HuH-7.5 (cell line): ENCODE data around the gene SMYD3.
A peak's percentile ranks its signal among the peaks of the same experiment; 100 is the strongest.

ENCODE experiments used
- DNase-seq: peaks from one replicate; pipeline ENCODE4 v3.0.0; 2011; ENCODE audit warnings: low spot score

SMYD3 gene

GRCh38 chr1:246146804-246147523 lies 360.1 kb downstream of the SMYD3 start:
- no peak for DNase-seq

- no peak for DNase-seq
These were observed 361.2 kb downstream of the SMYD3 start for GRCh38 chr1:246145900-246146299.

GRCh38 chr1:246144931-246145330 lies 362.1 kb downstream of the SMYD3 start:
- DNase-seq = no peak

- DNase-seq = peak; percentile 18
These were observed 364.7 kb downstream of the SMYD3 start for GRCh38 chr1:246142320-246142893.

GRCh38 chr1:246141306-246141705 lies 365.8 kb downstream of the SMYD3 start:
- DNase-seq = no peak

GRCh38 chr1:246139745-246140182 lies 367.3 kb downstream of the SMYD3 start:
- DNase-seq = no peak

- no peak for DNase-seq
These were observed 368.3 kb downstream of the SMYD3 start for GRCh38 chr1:246138781-246139180.

GRCh38 chr1:246136477-246136876 lies 370.6 kb downstream of the SMYD3 start:
- no peak for DNase-seq

GRCh38 chr1:246134789-246135188 lies 372.3 kb downstream of the SMYD3 start:
- DNase-seq = no peak

- no peak for DNase-seq
These were observed 376.0 kb downstream of the SMYD3 start for GRCh38 chr1:246131095-246131494.

- DNase-seq = no peak
These were observed 378.5 kb downstream of the SMYD3 start for GRCh38 chr1:246128494-246129069.

GRCh38 chr1:246126580-246126979 lies 380.5 kb downstream of the SMYD3 start:
- no peak for DNase-seq

GRCh38 chr1:246122071-246122470 lies 385.0 kb downstream of the SMYD3 start:
- DNase-seq = no peak

- no peak for DNase-seq
These were observed 385.5 kb downstream of the SMYD3 start for GRCh38 chr1:246121533-246121932.

GRCh38 chr1:246117066-246117791 lies 389.9 kb downstream of the SMYD3 start:
- DNase-seq = peak; percentile 27

GRCh38 chr1:246114369-246114768 lies 392.7 kb downstream of the SMYD3 start:
- no peak for DNase-seq

GRCh38 chr1:246113555-246114095 lies 393.5 kb downstream of the SMYD3 start:
- no peak for DNase-seq

GRCh38 chr1:246111570-246111969 lies 395.5 kb downstream of the SMYD3 start:
- no peak for DNase-seq

- no peak for DNase-seq
These were observed 396.5 kb downstream of the SMYD3 start for GRCh38 chr1:246110343-246111219.

GRCh38 chr1:246108278-246108925 lies 398.7 kb downstream of the SMYD3 start:
- DNase-seq = peak; percentile 10
